Cortex of kidney (tissue), 1 donor: ENCODE data around the gene HOXB4.

Source experiments
- DNase-seq: peaks from one replicate; lab custom pipeline; 2025; lab: John Stamatoyannopoulos, UW

Gene HOXB4

GRCh38 chr17:48589831-48590606 is 11.9 kb upstream of the HOXB4 start, which contains the start of gene HOXB3:
Gene HOXB3 (minus strand): TSS chr17:48590241. CDS start chr17:48552474, 37,767 bp downstream.
- DNase-seq = no peak

- DNase-seq = no peak
These were observed 11.1 kb upstream of the HOXB4 start for GRCh38 chr17:48589060-48589830.

- no peak for DNase-seq
These were observed 10.4 kb upstream of the HOXB4 start for GRCh38 chr17:48588528-48588927.

- DNase-seq = no peak
These were observed 9.9 kb upstream of the HOXB4 start for GRCh38 chr17:48588074-48588415.

GRCh38 chr17:48587276-48588073 is 9.3 kb upstream of the HOXB4 start:
- no peak for DNase-seq

- no peak for DNase-seq
These were observed 8.5 kb upstream of the HOXB4 start for GRCh38 chr17:48586355-48587258.

- DNase-seq = no peak
These were observed 6.1 kb upstream of the HOXB4 start for GRCh38 chr17:48584223-48584741.

- no peak for DNase-seq
These were observed 5.6 kb upstream of the HOXB4 start for GRCh38 chr17:48583708-48584222.

- no peak for DNase-seq
These were observed 4.6 kb upstream of the HOXB4 start for GRCh38 chr17:48582750-48583069.

- no peak for DNase-seq
These were observed 1.8 kb upstream of the HOXB4 start for GRCh38 chr17:48579760-48580554.

- DNase-seq = no peak
These were observed 1.3 kb upstream of the HOXB4 start for GRCh38 chr17:48579471-48579759.

- no peak for DNase-seq
These were observed 693 bp upstream of the HOXB4 start for GRCh38 chr17:48578616-48579470.

- DNase-seq = no peak
These were observed 712 bp downstream of the HOXB4 start for GRCh38 chr17:48577330-48577945.

GRCh38 chr17:48576479-48577309 is 1.5 kb downstream of the HOXB4 start:
- DNase-seq = no peak

- no peak for DNase-seq
These were observed 2.3 kb downstream of the HOXB4 start for GRCh38 chr17:48575673-48576478.

GRCh38 chr17:48575066-48575582 is 3.0 kb downstream of the HOXB4 start:
- DNase-seq = no peak

- no peak for DNase-seq
These were observed 3.6 kb downstream of the HOXB4 start for GRCh38 chr17:48574505-48575065.
